DMS114 treated with DMSO at 0.1 percent for 48 hours (cell line): ENCODE data around the gene COX4I2.
A peak's percentile ranks its signal among the peaks of the same experiment; 100 is the strongest.
"Not testable (repeated sequence)": the region's sequence is repeated elsewhere in the genome, so short reads cannot be mapped to it uniquely, and the experiment has no call there.

Experiments used
- DNase-seq: peaks from one replicate; lab custom pipeline; 2025; ENCODE audit not compliant: unreplicated experiment; lab: John Stamatoyannopoulos, UW

The COX4I2 gene

DNA sequence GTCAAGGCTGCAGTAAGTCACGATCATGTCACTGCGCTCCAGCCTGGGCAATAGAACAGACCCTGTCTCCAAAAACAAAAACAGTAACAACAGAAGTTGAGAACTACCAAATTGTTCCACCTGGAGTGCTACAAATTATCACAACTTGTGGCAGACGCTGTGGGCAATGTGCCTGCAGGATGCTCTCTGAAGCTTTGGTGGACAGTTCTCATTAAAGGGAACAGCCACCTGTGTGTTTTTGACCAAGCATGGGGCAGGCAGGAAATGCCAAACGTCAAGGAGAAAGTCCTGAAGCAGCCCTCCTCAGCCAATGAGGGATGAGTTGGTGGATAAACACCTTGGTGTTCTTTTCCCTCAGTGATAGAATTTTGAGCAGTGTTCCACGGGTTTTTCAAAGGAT lies 15.8 kb downstream of the COX4I2 start:
- DNase-seq: no peak

DNA sequence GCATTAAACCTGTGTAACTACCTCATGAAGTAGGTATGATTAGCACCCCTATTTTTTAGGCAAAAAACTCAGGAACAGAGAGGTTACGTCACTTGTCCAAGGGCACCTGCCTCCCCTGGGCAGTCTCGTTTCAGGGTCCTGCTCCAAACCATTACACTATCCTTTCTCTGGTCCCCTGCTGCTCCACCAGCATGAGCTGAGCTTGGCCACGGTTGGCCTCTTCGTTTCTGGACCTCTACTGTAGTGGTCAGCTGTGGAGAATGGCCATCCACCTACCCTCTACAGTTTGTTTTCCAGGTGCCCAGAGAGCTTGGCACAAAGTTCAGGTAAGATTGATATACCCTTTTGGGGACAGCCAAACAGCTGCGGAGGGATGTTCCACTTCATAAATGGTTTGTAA lies 16.8 kb downstream of the COX4I2 start:
- DNase-seq: no peak

DNA sequence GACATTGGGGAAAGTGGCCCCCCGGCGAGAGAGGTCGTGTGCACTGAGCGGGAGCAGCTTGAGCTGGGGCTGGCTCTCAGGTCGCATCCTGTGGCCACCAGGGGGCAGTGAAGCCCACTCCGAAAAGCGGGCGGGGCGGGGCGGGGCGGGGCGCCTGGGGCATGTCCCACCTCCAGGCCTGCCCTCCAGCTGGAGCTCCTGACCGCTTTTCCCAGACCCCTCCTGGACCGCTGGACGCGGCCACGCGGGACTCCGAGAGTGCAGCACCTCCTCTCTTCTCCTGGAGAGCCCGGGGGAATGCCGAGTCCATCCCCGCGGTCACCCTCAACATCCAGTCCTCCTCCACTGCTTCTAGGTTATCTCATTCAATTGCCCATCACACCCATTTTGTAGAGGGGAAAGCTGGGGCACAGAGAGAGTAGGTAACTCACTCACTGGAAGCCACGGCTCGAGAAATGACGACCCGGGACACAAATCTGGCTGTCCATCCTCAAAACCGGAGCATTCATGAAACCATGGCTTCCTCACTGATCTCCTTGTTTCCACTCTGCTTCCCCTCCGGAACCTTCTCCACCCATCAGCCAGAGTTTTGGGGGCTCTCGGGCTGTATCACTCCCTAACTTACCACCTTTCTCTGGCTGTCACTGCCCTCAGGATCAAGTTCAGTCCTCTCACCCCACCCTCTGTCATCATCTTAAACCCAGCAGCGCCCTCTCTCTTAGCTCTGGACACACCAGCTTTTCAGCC lies 24.1 kb downstream of the COX4I2 start:
- peak; percentile 24 for DNase-seq

DNA sequence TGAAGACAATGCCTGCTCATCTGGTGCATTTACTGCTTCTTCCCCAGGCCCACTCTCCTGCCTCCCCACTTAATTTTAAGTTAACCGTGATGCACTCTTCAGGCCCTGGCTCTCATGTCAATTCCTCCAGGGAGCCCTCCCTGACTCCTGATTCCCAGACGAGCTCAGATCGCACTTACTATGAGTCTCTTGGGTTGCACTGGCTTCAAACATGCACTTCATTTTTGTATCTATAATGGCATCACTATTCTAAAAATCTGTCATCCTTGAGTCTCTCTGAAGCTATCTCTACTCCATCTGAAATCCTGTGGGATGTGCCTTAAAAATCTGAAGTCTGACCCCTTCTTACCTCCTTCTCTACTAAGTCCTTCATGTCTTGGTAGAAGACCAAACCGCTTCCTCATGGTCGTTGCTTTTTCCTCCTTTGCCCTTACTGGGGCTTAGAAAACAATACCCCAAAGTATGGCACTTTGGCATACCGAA lies 24.7 kb downstream of the COX4I2 start:
- DNase-seq: no peak

DNA sequence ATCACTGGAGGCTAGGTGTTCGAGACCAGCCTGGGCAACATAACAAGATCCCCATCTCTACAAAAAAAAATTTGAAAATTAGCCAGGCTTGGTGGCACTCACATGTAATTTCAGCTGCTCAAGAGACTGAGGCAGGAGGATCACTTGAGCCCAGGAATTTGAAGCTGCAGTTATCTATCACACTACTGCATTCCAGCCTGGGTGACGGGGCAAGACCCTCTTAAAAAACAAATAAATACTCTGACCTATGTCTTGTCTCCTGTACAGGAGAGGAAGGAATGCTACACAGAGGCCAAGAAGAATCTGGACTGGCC lies 25.8 kb downstream of the COX4I2 start:
- DNase-seq: no peak

DNA sequence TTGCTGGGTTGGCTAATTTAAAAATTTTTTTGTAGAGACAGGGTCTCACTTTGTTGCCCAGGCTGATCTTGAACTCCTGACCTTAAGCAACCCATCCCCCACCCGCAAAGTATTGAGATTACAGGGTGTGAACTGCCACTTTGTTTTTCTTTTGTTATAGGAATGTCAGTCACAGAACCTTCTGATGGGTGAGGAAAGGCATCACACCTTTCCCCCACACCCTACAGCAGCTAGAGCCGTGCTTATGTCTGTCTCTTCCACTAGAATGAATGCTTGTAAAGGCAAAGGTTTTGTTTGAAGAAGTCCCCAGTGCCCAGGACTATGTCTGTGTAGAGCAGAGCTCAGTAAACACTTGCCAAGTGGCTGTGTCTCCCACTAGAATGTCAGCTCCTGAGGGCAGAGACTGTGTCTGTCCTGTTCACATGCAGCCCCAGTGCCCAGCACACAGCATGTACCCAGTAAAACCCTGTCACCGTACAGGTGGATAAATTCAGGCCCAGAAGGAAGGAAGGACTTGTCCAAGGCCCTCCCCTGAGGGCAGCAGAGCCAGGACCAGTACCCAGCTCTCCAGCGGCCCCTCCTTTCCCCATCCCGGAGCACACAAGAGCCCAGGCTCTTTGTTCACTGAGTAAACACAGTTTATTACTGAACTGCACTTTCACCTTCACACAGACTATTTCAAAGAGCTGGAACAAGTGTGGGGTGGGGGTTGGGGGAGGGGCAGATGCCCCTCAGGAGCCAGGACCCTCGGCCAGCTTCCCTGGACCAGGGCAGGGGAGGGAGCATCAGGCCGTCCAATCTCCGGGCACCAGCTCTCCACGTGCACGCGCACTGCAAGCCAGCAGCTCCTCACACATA lies 26.4 kb downstream of the COX4I2 start:
- DNase-seq: no peak

DNA sequence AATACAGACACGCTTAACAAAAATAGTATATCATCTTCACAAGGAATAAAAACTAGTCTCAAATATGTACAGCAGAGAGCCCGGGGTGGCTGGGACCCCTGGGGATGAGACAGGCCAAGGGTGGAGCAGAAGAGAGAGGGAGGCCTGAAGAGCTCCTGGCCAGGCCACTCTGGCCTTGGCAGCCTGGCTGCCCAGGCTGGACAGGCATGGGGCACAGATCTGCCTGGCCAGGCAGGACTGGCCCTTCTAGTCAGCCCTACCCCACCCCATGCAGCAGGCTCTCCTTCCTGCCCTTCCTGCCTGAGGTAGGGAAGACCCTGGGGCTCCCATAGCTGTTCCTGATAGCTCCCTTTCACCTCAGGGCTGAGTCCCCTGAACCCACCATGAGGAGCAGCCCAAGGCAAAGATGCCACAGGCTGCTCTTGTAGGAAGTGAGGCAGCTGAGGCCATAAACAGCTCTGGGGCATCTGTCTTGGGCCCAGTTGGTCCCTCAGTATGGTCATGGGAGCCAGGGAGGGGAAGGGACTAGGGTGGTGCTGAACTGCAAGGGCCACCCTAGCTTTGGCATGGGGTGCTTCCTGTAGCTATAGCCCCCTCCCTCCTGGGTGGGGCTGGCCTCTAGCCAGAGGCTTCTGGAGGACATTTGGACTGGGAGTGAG lies 27.1 kb downstream of the COX4I2 start:
- no peak for DNase-seq

DNA sequence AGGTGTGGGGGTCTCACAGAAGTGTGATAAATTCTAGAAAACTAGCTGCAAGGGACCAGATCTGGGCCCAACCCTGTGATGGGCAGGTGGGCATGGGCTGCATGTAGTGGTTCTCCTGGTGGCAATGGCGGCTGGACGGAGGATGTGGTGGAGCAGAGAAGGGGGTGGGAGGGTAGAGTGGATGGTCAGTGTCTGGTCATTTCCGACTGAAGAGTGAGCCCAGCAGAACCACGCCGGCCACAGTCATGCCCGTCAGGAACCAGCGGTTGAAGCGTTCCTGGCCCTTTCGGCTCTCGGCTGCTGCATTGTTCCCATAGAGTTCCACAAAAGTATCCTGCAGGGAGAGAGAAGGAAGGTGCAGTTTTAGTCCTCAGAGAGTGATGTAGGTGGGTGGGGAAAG lies 28.0 kb downstream of the COX4I2 start:
- DNase-seq: no peak

DNA sequence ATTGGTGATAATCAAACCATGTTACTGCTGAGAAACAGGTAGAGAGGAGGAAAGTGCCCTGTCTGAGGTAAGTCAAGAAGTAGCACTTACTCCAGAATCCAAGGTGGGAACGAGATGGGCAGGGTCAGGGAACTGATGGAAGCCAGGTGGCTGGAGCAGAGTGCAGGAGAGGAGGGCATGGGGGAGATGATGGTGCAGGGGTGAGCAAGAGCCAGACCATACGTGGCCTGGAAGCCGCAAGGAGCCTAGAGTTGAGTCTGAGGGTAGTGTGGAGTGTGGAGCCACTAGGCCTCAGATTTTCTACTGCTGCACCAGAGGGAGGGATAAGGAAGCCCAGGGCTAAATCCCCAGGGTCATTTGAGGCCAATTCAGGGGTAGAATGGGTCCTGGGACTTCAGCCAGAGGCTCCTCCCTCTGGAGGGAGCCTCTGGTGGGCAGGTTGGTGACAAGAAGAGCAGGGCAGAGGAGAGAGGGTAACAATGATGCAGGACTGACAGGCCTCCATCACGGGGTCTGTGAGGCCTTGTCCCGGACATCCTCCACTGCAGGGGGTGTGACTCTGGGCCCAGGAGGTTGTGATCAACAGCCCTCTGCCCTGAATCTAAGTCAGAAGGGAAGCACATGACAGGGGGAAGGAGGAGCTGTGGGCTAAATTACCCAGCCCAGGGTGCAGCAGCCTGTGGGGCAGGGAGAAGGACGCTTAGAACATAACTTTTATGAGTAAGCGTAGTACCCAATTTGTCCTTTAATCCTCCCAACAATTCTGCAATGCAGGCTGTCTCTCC lies 28.7 kb downstream of the COX4I2 start:
- DNase-seq: no peak

DNA sequence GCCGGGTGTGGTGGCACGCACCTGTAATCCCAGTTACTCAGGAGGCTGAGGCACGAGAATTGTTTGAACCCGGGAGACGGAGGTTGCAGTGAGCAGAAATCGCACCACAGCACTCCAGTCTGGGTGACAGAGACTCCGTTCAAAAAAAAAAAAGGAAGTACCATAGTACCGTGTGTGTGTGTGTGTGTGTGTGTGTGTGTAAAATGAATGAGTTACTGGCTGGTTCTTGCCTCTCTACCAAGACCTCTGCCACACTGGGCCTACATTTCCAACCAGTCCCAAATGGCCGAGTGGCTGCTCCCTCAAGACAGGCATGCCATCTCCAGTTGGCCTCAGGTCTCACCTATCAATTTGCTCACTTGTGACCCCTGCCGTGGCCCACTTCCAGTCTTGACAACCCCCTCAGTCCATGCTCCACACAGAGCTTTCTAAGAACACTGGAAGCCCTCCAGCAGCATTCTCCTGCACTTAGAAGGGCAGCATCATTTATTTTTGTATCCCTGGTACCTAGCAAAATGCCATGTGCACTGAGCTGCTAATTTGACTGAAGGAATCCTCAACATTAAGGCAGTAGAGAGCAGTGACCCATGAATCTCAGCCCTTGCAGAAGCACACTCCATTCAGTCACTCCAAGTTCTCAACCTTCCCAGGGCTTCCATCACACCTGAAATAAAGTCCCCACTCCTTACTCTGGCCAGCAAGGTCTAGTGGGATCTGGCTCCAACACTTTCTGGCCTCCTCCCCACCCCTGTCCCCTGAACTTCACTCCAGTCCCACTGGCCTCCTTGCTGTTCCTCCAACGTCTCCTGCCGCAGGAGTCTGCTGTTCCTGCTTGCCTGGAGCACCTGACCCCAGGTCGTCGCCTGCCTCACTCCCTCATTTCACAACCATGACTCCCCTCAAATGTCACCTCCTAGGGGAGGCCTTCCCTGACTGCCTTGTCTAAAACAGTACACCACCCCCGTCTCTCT lies 29.9 kb downstream of the COX4I2 start:
- DNase-seq: no peak

DNA sequence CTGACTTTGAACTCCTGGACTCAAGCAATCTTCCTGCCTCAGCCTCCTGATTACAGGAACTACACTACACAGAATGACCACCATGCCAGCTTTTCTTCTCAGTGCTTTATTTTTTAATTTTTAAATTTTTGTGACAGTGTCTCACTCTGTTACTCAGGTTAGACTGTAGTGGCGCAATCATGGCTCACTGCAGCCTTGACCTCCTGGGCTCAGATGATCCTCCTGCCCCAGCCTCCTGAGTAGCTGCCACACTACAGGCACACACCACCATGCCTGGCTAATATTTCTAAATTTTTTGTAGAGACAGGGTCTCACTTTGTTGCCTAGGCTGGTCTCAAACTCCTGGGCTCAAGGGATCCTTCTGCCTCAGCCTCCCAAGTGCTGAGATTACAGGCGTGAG lies 31.2 kb downstream of the COX4I2 start:
- DNase-seq: not testable (repeated sequence)

DNA sequence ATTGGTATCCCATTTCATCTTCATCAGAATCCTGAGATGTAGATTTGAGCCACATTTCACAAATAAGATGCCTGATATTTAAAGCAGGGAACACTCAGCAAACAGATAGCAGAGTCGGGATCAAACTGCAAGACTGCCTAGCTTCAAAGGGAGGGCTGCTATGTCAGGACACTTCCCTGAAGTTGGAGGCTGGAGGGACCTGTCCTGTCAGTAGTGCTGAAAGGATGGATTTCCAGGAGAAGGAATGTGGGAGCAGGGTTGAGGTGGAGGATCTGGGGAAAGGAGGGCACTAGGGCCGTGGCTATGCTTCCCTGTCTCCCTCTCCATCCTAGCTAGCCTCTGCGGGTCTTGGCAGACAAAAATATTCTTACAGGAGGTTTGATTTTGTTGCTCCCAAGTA lies 32.2 kb downstream of the COX4I2 start:
- no peak for DNase-seq

DNA sequence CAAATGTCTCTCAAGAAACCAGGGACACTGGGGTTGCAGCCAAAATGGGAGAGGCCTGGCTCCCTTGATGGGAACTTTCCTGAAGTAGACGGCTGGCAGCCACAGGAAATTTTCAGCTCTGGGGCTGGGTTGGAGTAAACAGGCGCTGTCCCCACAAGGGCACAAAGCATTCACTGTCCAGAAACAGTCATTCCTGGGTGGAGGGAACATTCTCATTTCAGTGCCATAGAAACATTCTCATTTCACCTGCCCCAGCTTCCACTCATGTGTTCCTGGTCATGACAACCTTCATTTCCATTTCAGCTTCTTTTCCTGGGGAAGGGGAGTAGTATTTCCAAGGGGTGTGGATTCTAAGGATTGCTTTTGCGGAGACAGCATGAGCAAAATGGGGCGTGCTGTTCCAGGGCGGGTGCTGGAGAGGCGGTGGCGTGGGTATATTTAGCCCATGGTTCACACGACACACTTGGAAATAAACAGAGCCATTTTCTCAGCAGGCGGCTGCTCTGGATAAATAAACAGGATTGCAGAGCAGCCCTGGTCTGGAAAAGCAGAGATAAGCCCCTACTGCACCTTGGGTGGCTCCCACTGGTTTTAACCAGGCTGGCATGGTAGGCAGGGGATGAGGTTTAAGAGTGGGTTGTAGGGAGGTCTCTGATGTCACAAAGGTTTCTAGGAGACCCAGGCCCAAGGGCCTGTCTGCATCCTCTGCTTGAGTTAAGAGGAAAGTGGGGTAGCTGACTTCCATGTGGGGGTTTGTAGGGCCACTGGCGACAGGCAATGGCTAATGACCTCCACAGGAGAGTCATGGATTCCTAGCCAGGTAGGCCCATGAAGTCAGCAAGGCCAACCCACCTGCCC lies 32.9 kb downstream of the COX4I2 start:
- DNase-seq: no peak

DNA sequence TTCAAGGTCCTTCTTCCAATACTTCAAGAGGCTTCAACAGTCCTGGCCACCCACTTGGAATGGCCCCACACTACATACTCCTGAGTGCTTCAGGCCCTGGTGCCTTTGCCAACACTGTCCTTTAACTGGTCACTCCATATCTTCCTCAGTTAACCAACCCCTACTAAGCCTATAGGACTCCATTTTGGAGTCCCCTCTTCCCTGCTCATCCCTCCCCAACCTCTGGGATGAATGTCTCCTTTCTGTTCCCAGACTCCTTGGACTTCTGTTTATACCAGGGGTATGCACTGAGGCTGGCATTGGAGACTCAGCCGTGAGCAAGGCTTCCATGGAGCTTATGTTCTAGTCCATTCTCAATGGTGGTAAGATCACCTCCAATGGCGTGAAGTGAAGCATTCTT lies 33.6 kb downstream of the COX4I2 start:
- no peak for DNase-seq

DNA sequence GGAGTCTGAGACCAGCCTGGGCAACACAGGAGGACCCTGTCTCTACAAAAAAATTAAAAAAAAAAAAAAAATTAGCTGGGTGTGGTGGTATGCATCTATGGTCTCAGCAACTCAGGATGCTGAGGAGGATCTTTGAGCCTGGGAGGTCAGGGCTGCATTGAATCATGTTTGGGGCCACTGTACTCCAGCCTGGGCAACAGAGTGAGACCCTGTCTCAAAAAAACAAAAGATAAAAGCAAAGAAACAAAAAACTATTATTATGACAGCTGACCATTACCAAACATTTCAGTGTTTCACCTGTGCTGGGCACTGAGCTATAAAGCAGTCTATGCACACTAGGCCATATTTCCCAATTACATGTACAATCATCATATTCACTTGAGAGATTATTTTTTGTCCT lies 35.7 kb downstream of the COX4I2 start:
- no peak for DNase-seq

DNA sequence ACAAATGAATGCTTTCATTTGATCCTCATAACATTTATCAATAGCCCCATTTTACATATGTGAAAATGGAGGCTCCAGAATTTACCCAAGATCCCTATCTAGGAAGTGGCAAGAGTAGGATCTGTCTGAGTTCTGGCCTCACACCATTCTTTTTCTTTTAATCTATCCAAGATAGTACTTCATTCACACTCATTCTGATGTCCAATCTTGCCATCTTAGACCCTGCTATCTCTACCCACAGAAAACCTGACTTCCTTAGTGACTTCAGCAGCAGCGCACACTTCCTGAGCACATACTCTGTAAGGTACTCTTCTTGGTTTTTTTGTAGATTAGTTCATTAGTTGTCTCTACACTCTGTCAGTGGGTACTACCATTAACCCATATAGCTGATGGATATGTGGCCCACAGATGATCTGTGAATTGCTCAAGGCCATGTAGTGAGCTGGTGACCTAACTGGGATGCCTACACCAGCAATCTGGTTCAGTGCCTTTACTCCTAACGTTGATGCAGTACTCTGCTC lies 36.3 kb downstream of the COX4I2 start:
- DNase-seq: no peak

DNA sequence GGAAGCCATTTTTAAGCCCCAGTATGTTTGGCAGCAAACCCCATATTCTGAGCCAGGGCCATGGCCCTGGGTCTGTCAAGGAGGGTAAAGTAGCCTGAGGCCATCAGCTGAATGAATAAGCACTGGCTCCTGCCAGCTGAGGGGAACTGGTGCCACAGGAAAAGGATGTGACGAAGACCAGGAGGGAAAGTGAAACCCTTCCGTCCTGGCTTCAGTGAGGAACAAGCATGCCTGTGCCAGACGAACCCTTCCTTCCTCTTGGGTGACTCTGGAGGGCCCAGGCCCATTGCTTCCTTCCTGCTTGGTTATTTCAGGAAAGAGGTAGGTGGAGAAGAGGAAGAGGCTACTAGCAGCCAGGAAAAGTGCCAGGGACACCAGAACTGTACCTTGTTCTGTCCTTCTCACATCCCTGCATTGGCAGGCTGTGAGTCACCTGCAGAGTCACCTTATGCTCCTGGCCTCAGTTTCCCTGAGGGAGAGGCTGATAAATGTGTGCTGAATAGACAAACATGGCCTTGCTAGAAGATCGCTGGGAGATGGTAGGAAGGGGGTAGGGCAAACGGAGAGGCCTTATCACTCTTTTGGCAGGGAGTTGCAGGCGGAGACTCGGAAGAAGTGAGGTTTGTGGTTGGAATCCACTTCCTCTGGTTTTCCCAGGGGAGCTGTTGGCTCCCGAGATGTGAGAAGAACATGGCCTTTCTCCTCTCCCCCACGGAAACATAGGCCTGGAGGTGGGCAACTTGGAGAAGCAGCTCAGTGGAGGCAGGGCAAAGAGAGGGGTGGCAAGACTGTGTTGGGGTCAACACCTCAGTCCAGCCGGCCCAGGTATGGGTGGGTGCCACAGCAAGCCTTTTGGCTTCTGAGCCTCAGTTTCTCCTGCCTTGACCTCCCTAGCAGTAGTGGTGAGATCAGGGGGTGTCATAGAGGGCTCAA lies 37.4 kb downstream of the COX4I2 start:
- DNase-seq: no peak
